ENCODE measurements around the gene ARHGEF11.

The ARHGEF11 gene

DNA sequence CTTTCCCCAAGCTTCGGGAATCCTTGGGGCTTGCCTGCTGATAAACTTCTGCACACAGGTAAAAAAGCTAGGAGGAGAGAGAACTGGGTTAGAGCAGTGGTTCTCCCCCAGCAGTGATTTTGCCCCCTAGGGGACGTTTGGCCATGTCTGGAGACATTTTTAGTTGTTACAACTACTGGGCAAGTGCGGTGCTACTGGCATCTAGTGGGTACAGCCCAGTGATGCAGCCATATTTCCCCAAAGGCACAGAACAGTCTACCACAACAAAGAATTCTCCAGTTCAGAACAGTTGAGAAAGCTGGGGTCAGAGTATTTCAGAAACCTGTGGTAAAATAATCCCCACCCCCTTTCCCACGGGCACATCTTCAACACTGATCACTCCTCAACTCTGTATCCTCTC, 83.8 kb downstream of the ARHGEF11 start:
- TF ChIP-seq CTCF (IDR thresholded peaks at IDR 0.05; ENCODE audit: insufficient read depth, low read depth, low read length, missing control alignments) = peak; percentile 9
- no peak overlapping the region for H3K4me3 ChIP-seq (ENCODE audit: low read length)
- no peak for DNase-seq (ENCODE audit: low read depth)

- no peak overlapping the region for H3K4me3 ChIP-seq (ENCODE audit: low read length)
- no peak for TF ChIP-seq CTCF (IDR thresholded peaks at IDR 0.05; ENCODE audit: insufficient read depth, low read depth, low read length, missing control alignments)
- no peak for DNase-seq (ENCODE audit: low read depth)
Measured at GRCh38 chr1:156959925-156960324, 85.6 kb downstream of the ARHGEF11 start.

DNA sequence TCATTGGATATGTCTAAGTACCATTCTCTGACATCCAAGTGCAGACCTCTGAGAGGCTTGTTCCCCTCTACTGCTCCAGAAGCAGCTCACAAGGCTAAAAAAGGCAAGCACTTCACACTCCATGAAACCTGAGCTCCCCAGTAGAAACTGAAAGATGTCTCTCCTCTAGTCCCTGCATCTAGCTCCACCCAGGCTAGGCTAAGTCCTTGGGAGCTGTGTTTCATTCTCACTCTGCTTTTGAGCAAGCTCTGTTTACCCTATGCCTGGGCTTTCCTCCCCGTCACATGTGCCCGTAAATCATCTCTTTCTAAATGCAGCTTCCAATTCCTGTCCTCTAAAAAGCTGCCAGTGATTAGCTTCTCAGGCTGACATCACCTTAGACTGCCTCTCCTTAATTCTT, 86.1 kb downstream of the ARHGEF11 start:
- no peak for TF ChIP-seq CTCF (IDR thresholded peaks at IDR 0.05; ENCODE audit: insufficient read depth, low read depth, low read length, missing control alignments)
- DNase-seq (ENCODE audit: low read depth) = no peak
- H3K4me3 ChIP-seq (ENCODE audit: low read length) = no peak overlapping the region

GRCh38 chr1:156958247-156958714, 87.3 kb downstream of the ARHGEF11 start:
- TF ChIP-seq CTCF (IDR thresholded peaks at IDR 0.05; ENCODE audit: insufficient read depth, low read depth, low read length, missing control alignments) = no peak
- no peak overlapping the region for H3K4me3 ChIP-seq (ENCODE audit: low read length)
- no peak for DNase-seq (ENCODE audit: low read depth)

DNA sequence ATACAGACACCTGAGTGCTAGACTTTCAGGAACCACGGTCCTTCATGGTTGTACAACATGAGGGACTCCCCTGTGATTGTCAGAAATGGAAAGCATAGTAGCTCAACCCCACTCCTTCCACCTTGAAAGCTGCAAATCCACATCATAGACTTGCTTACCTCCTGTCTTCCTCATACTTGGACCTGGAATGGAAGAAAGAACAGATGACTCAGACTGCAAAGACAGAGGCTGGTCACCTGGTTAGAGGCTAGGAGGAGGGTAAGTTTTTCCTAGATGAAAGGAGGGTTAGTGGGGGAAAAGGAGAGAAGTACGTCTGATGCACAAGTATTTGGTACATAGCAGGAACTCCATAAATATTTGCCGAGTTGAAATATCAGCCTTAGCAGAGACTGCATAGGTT, 87.9 kb downstream of the ARHGEF11 start:
- DNase-seq (ENCODE audit: low read depth) = peak; percentile 51
- TF ChIP-seq CTCF (IDR thresholded peaks at IDR 0.05; ENCODE audit: insufficient read depth, low read depth, low read length, missing control alignments) = no peak
- no peak overlapping the region for H3K4me3 ChIP-seq (ENCODE audit: low read length)

DNA sequence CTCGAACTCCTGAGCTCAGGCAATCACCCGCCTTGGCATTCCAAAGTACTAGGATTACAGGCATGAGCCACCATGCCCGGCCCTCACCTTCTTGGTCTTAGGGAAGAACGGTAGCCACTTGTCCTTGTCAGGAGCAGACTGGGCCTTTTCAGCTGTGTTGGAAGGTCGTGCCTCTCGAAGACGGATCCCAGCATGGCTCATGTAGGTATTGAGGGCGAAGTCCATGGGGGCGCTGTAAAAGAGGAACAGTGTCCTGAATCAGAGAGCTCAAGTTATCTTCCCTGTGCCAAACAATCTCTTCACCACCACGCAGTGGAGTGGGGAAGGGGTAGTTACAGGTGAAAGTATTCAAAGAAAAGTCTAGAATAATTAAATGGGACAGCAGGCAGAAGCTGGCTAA, 89.2 kb downstream of the ARHGEF11 start:
- no peak for TF ChIP-seq CTCF (IDR thresholded peaks at IDR 0.05; ENCODE audit: insufficient read depth, low read depth, low read length, missing control alignments)
- no peak for DNase-seq (ENCODE audit: low read depth)
- no peak overlapping the region for H3K4me3 ChIP-seq (ENCODE audit: low read length)

- no peak for TF ChIP-seq CTCF (IDR thresholded peaks at IDR 0.05; ENCODE audit: insufficient read depth, low read depth, low read length, missing control alignments)
Measured at GRCh38 chr1:156953571-156953970, 92.0 kb downstream of the ARHGEF11 start.

More at GRCh38 chr1:156953571-156953970, 92.0 kb downstream of the ARHGEF11 start:
- no peak for DNase-seq (ENCODE audit: low read depth)
- H3K4me3 ChIP-seq (ENCODE audit: low read length) = no peak overlapping the region

All from epithelial cell of esophagus (primary cell).